B cell (primary cell): Measurements from ENCODE around the gene SMIM45.

Experiments
- ATAC-seq: fragments of 200-7000 bp; cut with Tn5 transposase; one replicate; pipeline ENCODE4 v1.10.0; 2021; ENCODE audit warnings: low read depth, mild to moderate bottlenecking, moderate number of reproducible peaks, moderate library complexity
- CTCF ChIA-PET: fragments of 350-600 bp; sonication (Branson Sonifier 250); formaldehyde crosslinking; loops from one replicate; lab custom pipeline; 2021; ENCODE audit warnings: antibody characterized with exemption, inconsistent platforms; lab: Charles Lee
- POLR2A ChIA-PET: fragments of 350-600 bp; sonication (Branson Sonifier 250); formaldehyde crosslinking; loops from one replicate; lab custom pipeline; 2021; ENCODE audit warnings: antibody characterized with exemption; lab: Charles Lee
- DNase-seq: peaks from one replicate; pipeline ENCODE4 v3.0.0; 2013
- H2AFZ ChIP-seq: 2 replicates; pipeline ENCODE4 v1.6.1; 2012; ENCODE audit warnings: mild to moderate bottlenecking, low read depth, low read length; ENCODE audit not compliant: insufficient read depth, poor library complexity, severe bottlenecking
- H3K27ac ChIP-seq, 2 donors: 1 replicate in 1 of 2; 2 replicates in 1 of 2; pipeline ENCODE4 v1.5.1; 2012 to 2013; ENCODE audit warnings: low read length in 2 of 2, mild to moderate bottlenecking in 2 of 2, moderate library complexity in 1 of 2
- H3K27me3 ChIP-seq, 4 experiments: fragments of 200-600 bp in 1 of 4; sonication (generic) in 1 of 4; replicated peaks in 1 of 4; 1 replicate in 2 of 4; 2 replicates in 2 of 4; pipeline versions ENCODE4 v1.6.1 to v1.7.0; 2013 to 2016; ENCODE audit warnings: low read length in 3 of 4, mild to moderate bottlenecking in 2 of 4, mixed read lengths in 1 of 4, moderate library complexity in 1 of 4; ENCODE audit not compliant: insufficient read depth in 4 of 4, control insufficient read depth in 3 of 4; ENCODE audit errors: control extremely low read depth in 1 of 4
- H3K36me3 ChIP-seq, 2 experiments: replicated peaks in 1 of 2; 1 replicate in 1 of 2; 2 replicates in 1 of 2; pipeline versions ENCODE4 v1.6.1 to v1.7.1; 2013; ENCODE audit warnings: low read length in 1 of 2; ENCODE audit not compliant: insufficient read depth in 2 of 2, control insufficient read depth in 1 of 2; ENCODE audit errors: control extremely low read depth in 1 of 2, extremely low read depth in 1 of 2
- H3K4me1 ChIP-seq, 2 donors: fragments of 200-600 bp in 1 of 2; sonication (generic) in 1 of 2; 1 replicate in 1 of 2; 2 replicates in 1 of 2; pipeline versions ENCODE4 v1.5.1 to v1.6.1; 2013 to 2017; ENCODE audit warnings: low read length in 2 of 2; ENCODE audit not compliant: control insufficient read depth in 2 of 2, insufficient read depth in 2 of 2
- H3K4me2 ChIP-seq: replicated peaks from 2 replicates; pipeline ENCODE3; 2012; ENCODE audit warnings: mild to moderate bottlenecking, low read depth, low read length; ENCODE audit not compliant: poor library complexity, severe bottlenecking
- H3K4me3 ChIP-seq, 5 experiments: fragments of 200-600 bp in 1 of 5; sonication (generic) in 1 of 5; 1 replicate in 3 of 5; 2 replicates in 2 of 5; pipeline versions ENCODE4 v1.5.1 to v1.7.0; 2011 to 2016; ENCODE audit warnings: low read length in 4 of 5, mild to moderate bottlenecking in 4 of 5, low read depth in 2 of 5, control low read depth in 1 of 5, moderate library complexity in 1 of 5; ENCODE audit not compliant: insufficient read depth in 1 of 5; ENCODE audit errors: control extremely low read depth in 1 of 5, extremely low read depth in 1 of 5
- H3K79me2 ChIP-seq: fragments of 200-600 bp; sonication (generic); one replicate; pipeline ENCODE4 v1.6.0; 2016; ENCODE audit warnings: low read length; ENCODE audit not compliant: control insufficient read depth, insufficient read depth
- H3K9ac ChIP-seq: fragments of 200-600 bp; sonication (generic); 2 replicates; pipeline ENCODE4 v1.6.1; 2017; ENCODE audit warnings: mild to moderate bottlenecking, low read length, moderate library complexity
- H3K9me3 ChIP-seq, 3 donors: one replicate each; pipeline versions ENCODE4 v1.6.1 to v1.7.1; 2013; ENCODE audit warnings: low read length in 2 of 3; ENCODE audit not compliant: control insufficient read depth in 2 of 3, insufficient read depth in 1 of 3; ENCODE audit errors: control extremely low read depth in 1 of 3
- H4K20me1 ChIP-seq: 2 replicates; pipeline ENCODE4 v1.6.0; 2012; ENCODE audit warnings: mild to moderate bottlenecking, low read length; ENCODE audit not compliant: insufficient read depth, control insufficient read depth, poor library complexity, severe bottlenecking
- H3K27ac Mint-ChIP-seq: one replicate; pipeline ENCODE4 v1.8.0; 2021; ENCODE audit warnings: mixed read lengths
- H3K27me3 Mint-ChIP-seq: one replicate; pipeline ENCODE4 v1.8.0; 2021; ENCODE audit warnings: mixed read lengths
- H3K4me1 Mint-ChIP-seq: one replicate; pipeline ENCODE4 v1.8.0; 2021; ENCODE audit warnings: mixed read lengths
- H3K4me3 Mint-ChIP-seq: one replicate; pipeline ENCODE4 v1.8.0; 2021; ENCODE audit warnings: mixed read lengths
- H3K9me3 Mint-ChIP-seq: one replicate; pipeline ENCODE4 v1.8.0; 2022; ENCODE audit warnings: mixed read lengths; ENCODE audit not compliant: insufficient read depth
- CTCF ChIP-seq: fragments of 200-600 bp; IDR thresholded peaks from one replicate; pipeline ENCODE4 v1.8.0; 2022; ENCODE audit warnings: antibody characterized with exemption, mild to moderate bottlenecking
- EZH2 ChIP-seq: IDR thresholded peaks from 2 replicates; pipeline ENCODE4 v1.6.1; 2012; ENCODE audit warnings: borderline replicate concordance, low read depth, mild to moderate bottlenecking, moderate library complexity, low read length; ENCODE audit not compliant: insufficient read depth, poor library complexity, severe bottlenecking
- WGBS: methylation state at CpG from one replicate; pipeline ENCODE4 v1.1.5; 2013; ENCODE audit warnings: missing lambda C conversion rate; ENCODE audit not compliant: insufficient coverage; 5-methylcytosine and 5-hydroxymethylcytosine counted together
- intact Hi-C: fragments of 100-400 bp; cut with micrococcal nuclease; formaldehyde crosslinking; loops from one replicate; pipeline ENCODE4 v1.10.0; 2022

SMIM45 gene

GRCh38 chr22:41915035-41915785 lies 36.7 kb upstream of the SMIM45 start, which contains the start of gene SHISA8:
Gene SHISA8 (minus strand): TSS chr22:41915074. CDS start chr22:41914667, 407 bp downstream.
- peak within 1 kb of the TSS in 4 of 5 experiments; percentile 47 to 64 (median 53) for H3K4me3 ChIP-seq
- no peaks in the 10 kb centered on the region for H3K36me3 ChIP-seq
- Mint-ChIP-seq H3K4me1 (peaks cover 68% of the 10 kb centered on the region), H3K27ac (peak within 1 kb of the TSS; percentile 78), H3K9me3 (no peaks in the 10 kb centered on the region), H3K27me3 (peaks cover 9% of the 10 kb centered on the region), H3K4me3 (peak within 1 kb of the TSS; percentile 79)
- intact Hi-C loops = no loop called here
- ChIA-PET CTCF (interaction anchor here (0.7 to 17.9 kb wide), 4 partner anchors 9 to 83 kb away, joined by 3 to 499 read pairs (median 6); partner anchors contain the start of genes SREBF2 and TNFRSF13C), POLR2A (interaction anchor here (0.6 to 16.8 kb wide), 3 partner anchors 11 to 47 kb away, joined by 3 to 960 read pairs (median 4); partner anchors contain the start of gene TNFRSF13C)
- ATAC-seq = peak; percentile 8
- H3K79me2 ChIP-seq = peaks cover 35% of the 10 kb centered on the region
- 12% methylated on average over 44 of the region's 63 CpGs for WGBS
- TF ChIP-seq EZH2 (no peak), CTCF (no peak)
- H2AFZ ChIP-seq = peak within 1 kb of the TSS; percentile 38
- peak within 1 kb of the TSS; percentile 90 for H3K4me2 ChIP-seq
- H3K4me1 ChIP-seq = peaks cover 79% of the 10 kb centered on the region in 2 donors
- H3K27ac ChIP-seq = peak within 1 kb of the TSS; percentile 18 to 59
- DNase-seq = peak; percentile 82
- peak within 1 kb of the TSS; percentile 65 for H3K9ac ChIP-seq
- H3K9me3 ChIP-seq = peaks cover 0 to 7% (median 0%) of the 10 kb centered on the region in 3 donors
- peaks cover 43% of the 10 kb centered on the region for H4K20me1 ChIP-seq
- H3K27me3 ChIP-seq = peaks cover 0 to 41% (median 21%) of the 10 kb centered on the region in 4 experiments
